Glutamatergic neuron (in vitro differentiated cells): ENCODE measurements around the gene MGRN1. TPM values are rescaled to one million over a fixed set of nuclear protein-coding genes. Genes with fewer than 3 reads are reported as not detected.
A peak's percentile ranks its signal among the peaks of the same experiment; 100 is the strongest.

Experiments used
- DNase-seq: peaks from one replicate; pipeline ENCODE4 v3.0.0; 2022
- H3K27ac Mint-ChIP-seq: one replicate; pipeline ENCODE4 v1.8.0; 2020; ENCODE audit warnings: mild to moderate bottlenecking, mixed read lengths, inconsistent platforms; ENCODE audit not compliant: unreplicated experiment
- H3K27me3 Mint-ChIP-seq: one replicate; pipeline ENCODE4 v1.8.0; 2020; ENCODE audit warnings: mild to moderate bottlenecking, moderate library complexity, mixed read lengths, inconsistent platforms; ENCODE audit not compliant: unreplicated experiment
- H3K36me3 Mint-ChIP-seq: one replicate; pipeline ENCODE4 v1.8.0; 2020; ENCODE audit warnings: mild to moderate bottlenecking, mixed read lengths, inconsistent platforms; ENCODE audit not compliant: unreplicated experiment
- H3K4me1 Mint-ChIP-seq: one replicate; pipeline ENCODE4 v1.8.0; 2020; ENCODE audit warnings: mild to moderate bottlenecking, low read depth, mixed read lengths, inconsistent platforms; ENCODE audit not compliant: unreplicated experiment
- H3K4me3 Mint-ChIP-seq: one replicate; pipeline ENCODE4 v1.8.0; 2020; ENCODE audit warnings: mild to moderate bottlenecking, mixed read lengths, inconsistent platforms; ENCODE audit not compliant: unreplicated experiment
- H3K9me3 Mint-ChIP-seq: one replicate; pipeline ENCODE4 v1.8.0; 2020; ENCODE audit warnings: mild to moderate bottlenecking, moderate library complexity, mixed read lengths, inconsistent platforms; ENCODE audit not compliant: unreplicated experiment
- total RNA-seq: library from RNA; stranded (reverse); fragmentation: NEBNext Ultra II Directional; extraction: Animal tissue kit (Norgen Biotek cat#: 25700); gene quantifications from one replicate; pipeline ENCODE4 v1.2.1, GENCODE V29; 2021; ENCODE audit not compliant: unreplicated experiment
- TF ChIP-seq, protein P1 (sequence below): fragments of 200-600 bp; sonication (generic); IDR thresholded peaks from one replicate; pipeline ENCODE4 v1.5.0; 2021; ENCODE audit not compliant: partially characterized antibody, unreplicated experiment

Gene MGRN1
- total RNA-seq, 1 donor from 2014 or later: 150 TPM

DNA sequence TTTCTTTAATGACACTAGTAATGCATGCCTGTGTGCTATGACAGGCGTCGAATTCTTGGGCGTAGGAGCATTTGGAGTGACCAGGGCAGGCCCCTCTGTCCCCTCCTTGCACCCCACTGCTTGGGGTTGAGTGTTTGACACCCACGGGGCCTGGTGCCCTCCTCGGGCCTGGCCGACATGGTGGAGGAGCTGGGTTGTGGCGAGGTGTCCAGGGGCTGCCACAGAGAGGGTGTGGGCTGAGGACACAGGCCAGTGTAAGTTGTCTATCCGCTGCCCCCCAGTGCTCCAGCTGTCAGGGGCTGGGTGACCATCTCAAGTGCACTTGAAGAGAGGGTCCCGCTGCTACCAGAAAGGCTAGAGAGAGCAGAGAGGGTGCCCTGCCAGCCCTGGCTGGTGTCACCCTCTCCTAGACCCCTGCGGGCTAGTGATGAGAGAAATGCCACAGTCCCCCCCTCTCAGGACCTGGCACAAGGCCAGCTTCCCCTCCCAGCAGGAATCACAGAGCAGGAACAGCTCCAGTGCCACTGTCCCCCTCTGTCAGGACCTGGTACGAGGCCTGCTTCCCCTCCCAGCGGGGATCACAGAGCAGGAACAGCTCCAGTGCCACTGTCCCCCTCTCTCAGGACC is 30.5 kb downstream of the MGRN1 start:
- H3K27me3 Mint-ChIP-seq: peaks cover 7% of the 10 kb centered on the region
- H3K4me3 Mint-ChIP-seq: no peak overlapping the region
- peaks cover 5% of the 10 kb centered on the region for H3K9me3 Mint-ChIP-seq
- H3K36me3 Mint-ChIP-seq: no peaks in the 10 kb centered on the region
- TF ChIP-seq, protein P1, sequence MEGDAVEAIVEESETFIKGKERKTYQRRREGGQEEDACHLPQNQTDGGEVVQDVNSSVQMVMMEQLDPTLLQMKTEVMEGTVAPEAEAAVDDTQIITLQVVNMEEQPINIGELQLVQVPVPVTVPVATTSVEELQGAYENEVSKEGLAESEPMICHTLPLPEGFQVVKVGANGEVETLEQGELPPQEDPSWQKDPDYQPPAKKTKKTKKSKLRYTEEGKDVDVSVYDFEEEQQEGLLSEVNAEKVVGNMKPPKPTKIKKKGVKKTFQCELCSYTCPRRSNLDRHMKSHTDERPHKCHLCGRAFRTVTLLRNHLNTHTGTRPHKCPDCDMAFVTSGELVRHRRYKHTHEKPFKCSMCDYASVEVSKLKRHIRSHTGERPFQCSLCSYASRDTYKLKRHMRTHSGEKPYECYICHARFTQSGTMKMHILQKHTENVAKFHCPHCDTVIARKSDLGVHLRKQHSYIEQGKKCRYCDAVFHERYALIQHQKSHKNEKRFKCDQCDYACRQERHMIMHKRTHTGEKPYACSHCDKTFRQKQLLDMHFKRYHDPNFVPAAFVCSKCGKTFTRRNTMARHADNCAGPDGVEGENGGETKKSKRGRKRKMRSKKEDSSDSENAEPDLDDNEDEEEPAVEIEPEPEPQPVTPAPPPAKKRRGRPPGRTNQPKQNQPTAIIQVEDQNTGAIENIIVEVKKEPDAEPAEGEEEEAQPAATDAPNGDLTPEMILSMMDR: no peak
- peaks cover 8% of the 10 kb centered on the region for H3K4me1 Mint-ChIP-seq
- DNase-seq: no peak
- no peak overlapping the region for H3K27ac Mint-ChIP-seq

- H3K36me3 Mint-ChIP-seq: no peaks in the 10 kb centered on the region
- DNase-seq: no peak
- peaks cover 7% of the 10 kb centered on the region for H3K27me3 Mint-ChIP-seq
- peaks cover 5% of the 10 kb centered on the region for H3K9me3 Mint-ChIP-seq
- H3K4me3 Mint-ChIP-seq: peak overlapping the region; percentile 5
- peak overlapping the region; percentile 87 for H3K27ac Mint-ChIP-seq
- TF ChIP-seq, protein P1: no peak
- H3K4me1 Mint-ChIP-seq: peaks cover 8% of the 10 kb centered on the region
These were observed 31.2 kb downstream of the MGRN1 start for GRCh38 chr16:4655801-4656200.

GRCh38 chr16:4656221-4656620 is 31.6 kb downstream of the MGRN1 start:
- DNase-seq: peak; percentile 51

GRCh38 chr16:4656695-4657686 is 32.4 kb downstream of the MGRN1 start:
- peaks cover 7% of the 10 kb centered on the region for H3K27me3 Mint-ChIP-seq
- H3K4me3 Mint-ChIP-seq: no peak overlapping the region
- no peaks in the 10 kb centered on the region for H3K36me3 Mint-ChIP-seq
- TF ChIP-seq, protein P1: no peak
- no peak for DNase-seq
- H3K4me1 Mint-ChIP-seq: peaks cover 9% of the 10 kb centered on the region
- no peak overlapping the region for H3K27ac Mint-ChIP-seq
- peaks cover 3% of the 10 kb centered on the region for H3K9me3 Mint-ChIP-seq

More at GRCh38 chr16:4656221-4656620, 31.6 kb downstream of the MGRN1 start:
- H3K4me1 Mint-ChIP-seq: peaks cover 8% of the 10 kb centered on the region
- TF ChIP-seq, protein P1: no peak
- peak overlapping the region; percentile 5 for H3K4me3 Mint-ChIP-seq
- peaks cover 5% of the 10 kb centered on the region for H3K9me3 Mint-ChIP-seq
- no peaks in the 10 kb centered on the region for H3K36me3 Mint-ChIP-seq
- peak overlapping the region; percentile 87 for H3K27ac Mint-ChIP-seq
- peaks cover 7% of the 10 kb centered on the region for H3K27me3 Mint-ChIP-seq
